Mucosa of stomach (tissue), 1 donor: ENCODE measurements around the gene BCO1.
A peak's percentile ranks its signal among the peaks of the same experiment; 100 is the strongest.

Experiments used
- H3K27me3 ChIP-seq: one replicate; pipeline ENCODE4 v1.7.0; 2013; ENCODE audit warnings: mild to moderate bottlenecking, low read length; ENCODE audit not compliant: control insufficient read depth, insufficient read depth
- H3K36me3 ChIP-seq: one replicate; pipeline ENCODE4 v1.7.0; 2013; ENCODE audit warnings: low read length; ENCODE audit not compliant: control insufficient read depth, insufficient read depth
- H3K4me1 ChIP-seq: one replicate; pipeline ENCODE4 v1.7.0; 2013; ENCODE audit warnings: mild to moderate bottlenecking, low read length; ENCODE audit not compliant: control insufficient read depth, insufficient read depth
- H3K4me3 ChIP-seq: one replicate; pipeline ENCODE4 v1.7.0; 2013; ENCODE audit warnings: low read length
- H3K9ac ChIP-seq: one replicate; pipeline ENCODE4 v1.7.0; 2013; ENCODE audit warnings: mild to moderate bottlenecking, low read length, moderate library complexity
- H3K9me3 ChIP-seq: one replicate; pipeline ENCODE4 v1.7.0; 2013; ENCODE audit warnings: mild to moderate bottlenecking, low read length, moderate library complexity; ENCODE audit not compliant: control insufficient read depth
- donor health status: Pancreatic carcinoma.

BCO1 gene

DNA sequence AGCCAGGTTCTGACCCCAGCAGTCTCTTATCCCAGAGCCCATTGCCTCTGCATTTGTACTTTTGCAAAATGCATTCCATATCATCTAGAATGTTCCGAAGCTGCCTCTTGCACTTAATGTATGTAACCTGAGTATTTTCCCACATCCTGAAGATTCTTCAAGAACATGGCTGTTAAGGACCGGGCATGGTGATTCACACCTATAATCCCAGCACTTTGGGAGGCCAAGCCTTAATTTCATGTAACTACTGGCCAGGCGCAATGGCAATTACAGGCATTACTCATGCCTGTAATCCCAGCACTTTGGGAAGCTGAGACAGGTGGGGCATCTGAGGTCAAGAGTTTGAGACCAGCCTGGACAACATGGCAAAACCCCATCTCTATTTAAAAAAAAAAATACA is 44.6 kb downstream of the BCO1 start:
- Histone ChIP-seq H3K4me3 (no peak overlapping the region), H3K9ac (no peak overlapping the region)

GRCh38 chr16:81284995-81285600 is 46.6 kb downstream of the BCO1 start:
- H3K4me1 ChIP-seq, result no peaks in the 10 kb centered on the region
- no peaks in the 10 kb centered on the region for H3K36me3 ChIP-seq
- H3K4me3 ChIP-seq, result no peak overlapping the region
- H3K9me3 ChIP-seq, result no peaks in the 10 kb centered on the region
- H3K9ac ChIP-seq, result no peak overlapping the region
- no peaks in the 10 kb centered on the region for H3K27me3 ChIP-seq

More for the DNA sequence above, 44.6 kb downstream of the BCO1 start:
- H3K9me3 ChIP-seq, result no peaks in the 10 kb centered on the region
- H3K27me3 ChIP-seq, result no peaks in the 10 kb centered on the region
- H3K36me3 ChIP-seq, result no peaks in the 10 kb centered on the region
- H3K4me1 ChIP-seq, result peaks cover 8% of the 10 kb centered on the region

DNA sequence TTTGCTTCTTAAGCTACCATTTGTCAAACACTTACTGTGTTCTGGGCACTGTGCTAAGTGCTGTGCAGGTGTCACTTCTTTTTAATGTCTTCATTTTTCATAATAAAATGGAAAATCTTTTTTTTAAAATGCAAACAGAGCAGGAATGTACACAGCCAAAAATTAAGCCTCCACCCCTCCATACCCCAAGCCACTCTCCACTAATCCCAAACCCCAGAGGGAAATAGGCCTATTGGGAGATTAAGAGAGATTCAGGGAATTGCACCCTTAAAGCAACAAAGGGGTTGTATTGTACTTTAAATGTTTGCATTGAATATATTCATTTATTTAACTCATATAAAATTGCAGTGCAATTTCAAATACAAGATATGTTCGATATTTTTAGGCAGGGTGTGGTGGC is 47.7 kb downstream of the BCO1 start:
- H3K27me3 ChIP-seq, result no peaks in the 10 kb centered on the region
- H3K9me3 ChIP-seq, result no peaks in the 10 kb centered on the region
- no peaks in the 10 kb centered on the region for H3K36me3 ChIP-seq
- no peaks in the 10 kb centered on the region for H3K4me1 ChIP-seq
- no peak overlapping the region for H3K4me3 ChIP-seq
- H3K9ac ChIP-seq, result no peak overlapping the region

- Histone ChIP-seq H3K4me1 (peaks cover 33% of the 10 kb centered on the region), H3K4me3 (no peak overlapping the region)
These were observed 52.6 kb downstream of the BCO1 start for GRCh38 chr16:81291117-81291516.

GRCh38 chr16:81292936-81293335 is 54.4 kb downstream of the BCO1 start:
- H3K4me1 ChIP-seq, result peaks cover 34% of the 10 kb centered on the region
- no peak overlapping the region for H3K4me3 ChIP-seq
- H3K9ac ChIP-seq, result no peak overlapping the region
- no peaks in the 10 kb centered on the region for H3K27me3 ChIP-seq
- no peaks in the 10 kb centered on the region for H3K9me3 ChIP-seq
- no peaks in the 10 kb centered on the region for H3K36me3 ChIP-seq

More at GRCh38 chr16:81291117-81291516, 52.6 kb downstream of the BCO1 start:
- H3K9ac ChIP-seq, result no peak overlapping the region
- no peaks in the 10 kb centered on the region for H3K36me3 ChIP-seq
- H3K9me3 ChIP-seq, result no peaks in the 10 kb centered on the region
- no peaks in the 10 kb centered on the region for H3K27me3 ChIP-seq

DNA sequence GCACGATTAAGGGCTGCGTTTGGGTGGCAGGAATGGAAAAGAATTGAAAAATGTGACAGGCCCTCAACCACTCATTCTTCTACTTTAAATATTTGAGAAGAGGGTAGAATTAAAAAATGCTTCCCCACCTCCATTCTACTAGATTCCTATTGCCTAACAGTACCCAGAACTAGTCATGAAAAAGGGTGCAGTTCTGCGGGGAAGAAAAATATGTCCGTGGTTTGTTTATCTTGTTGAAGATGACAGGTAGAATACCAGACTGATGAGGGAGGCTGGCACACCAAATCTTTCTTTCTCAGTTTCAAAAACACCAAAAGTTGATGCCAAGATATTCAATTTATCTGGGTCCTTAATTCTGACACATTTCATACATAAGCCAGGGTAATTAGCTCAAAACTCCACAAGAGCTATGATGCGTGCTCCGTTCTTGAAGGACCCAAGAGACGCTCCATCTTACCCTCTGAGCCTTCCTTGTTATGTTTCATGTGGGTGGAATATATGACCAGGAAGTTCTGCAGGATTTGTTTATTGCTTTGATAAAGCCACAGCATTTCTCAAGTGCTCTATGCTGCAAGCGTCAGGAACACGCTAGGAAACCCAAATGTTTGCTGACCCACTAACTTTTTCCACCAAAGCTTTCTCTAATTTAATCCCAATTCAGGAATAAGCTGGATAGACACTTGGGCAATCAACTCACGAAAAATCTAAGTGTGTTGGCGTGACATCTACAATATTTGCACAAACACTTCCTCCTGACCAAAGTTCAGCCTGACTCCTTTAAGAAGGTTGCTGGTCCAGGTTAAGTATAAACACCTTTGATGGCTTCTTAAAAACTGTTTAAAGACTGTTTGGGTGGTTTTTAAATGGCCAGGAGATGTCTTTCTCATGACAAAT is 55.7 kb downstream of the BCO1 start:
- H3K4me1 ChIP-seq, result peaks cover 34% of the 10 kb centered on the region
- no peaks in the 10 kb centered on the region for H3K27me3 ChIP-seq
- H3K36me3 ChIP-seq, result no peaks in the 10 kb centered on the region
- H3K4me3 ChIP-seq, result no peak overlapping the region
- no peak overlapping the region for H3K9ac ChIP-seq
- H3K9me3 ChIP-seq, result no peaks in the 10 kb centered on the region

GRCh38 chr16:81296631-81297030 is 58.1 kb downstream of the BCO1 start:
- Histone ChIP-seq H3K9me3 (no peaks in the 10 kb centered on the region), H3K27me3 (no peaks in the 10 kb centered on the region), H3K4me3 (no peak overlapping the region), H3K4me1 (peaks cover 34% of the 10 kb centered on the region), H3K9ac (no peak overlapping the region), H3K36me3 (no peaks in the 10 kb centered on the region)

- no peak overlapping the region for H3K4me3 ChIP-seq
- H3K9me3 ChIP-seq, result no peaks in the 10 kb centered on the region
- H3K4me1 ChIP-seq, result no peaks in the 10 kb centered on the region
- no peak overlapping the region for H3K9ac ChIP-seq
- no peaks in the 10 kb centered on the region for H3K36me3 ChIP-seq
- no peaks in the 10 kb centered on the region for H3K27me3 ChIP-seq
These were observed 69.3 kb downstream of the BCO1 start for GRCh38 chr16:81307770-81308169.

DNA sequence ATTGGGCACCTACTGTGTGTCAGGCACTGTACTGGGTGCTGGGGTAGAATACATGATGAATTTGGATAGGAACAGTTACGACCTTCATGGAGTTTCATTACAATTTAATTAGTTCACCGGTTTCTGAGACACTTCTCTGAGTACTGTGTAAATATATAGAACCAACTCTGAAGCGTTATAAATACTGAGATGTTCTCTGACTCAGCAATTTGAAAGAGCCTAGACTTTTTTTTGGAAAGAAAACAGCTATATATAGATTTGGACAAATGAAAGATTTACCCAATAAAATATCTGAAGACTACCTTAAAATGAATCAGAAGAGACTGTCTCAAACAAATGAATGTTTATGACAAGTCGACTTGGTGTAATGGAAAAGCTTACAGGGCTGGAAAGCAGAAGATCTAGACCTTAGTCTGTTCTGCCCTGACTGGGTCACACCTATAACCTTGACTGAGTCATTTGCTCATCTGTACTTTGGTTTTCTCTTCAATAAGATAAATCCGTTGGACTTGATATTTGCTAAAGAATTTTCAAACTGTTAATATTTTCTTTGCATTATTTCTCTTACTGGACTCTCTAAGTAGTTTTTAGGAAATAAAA is 71.7 kb downstream of the BCO1 start:
- H3K36me3 ChIP-seq, result no peaks in the 10 kb centered on the region
- no peak overlapping the region for H3K9ac ChIP-seq
- H3K27me3 ChIP-seq, result no peaks in the 10 kb centered on the region
- peaks cover 7% of the 10 kb centered on the region for H3K4me1 ChIP-seq
- no peaks in the 10 kb centered on the region for H3K9me3 ChIP-seq
- H3K4me3 ChIP-seq, result no peak overlapping the region

DNA sequence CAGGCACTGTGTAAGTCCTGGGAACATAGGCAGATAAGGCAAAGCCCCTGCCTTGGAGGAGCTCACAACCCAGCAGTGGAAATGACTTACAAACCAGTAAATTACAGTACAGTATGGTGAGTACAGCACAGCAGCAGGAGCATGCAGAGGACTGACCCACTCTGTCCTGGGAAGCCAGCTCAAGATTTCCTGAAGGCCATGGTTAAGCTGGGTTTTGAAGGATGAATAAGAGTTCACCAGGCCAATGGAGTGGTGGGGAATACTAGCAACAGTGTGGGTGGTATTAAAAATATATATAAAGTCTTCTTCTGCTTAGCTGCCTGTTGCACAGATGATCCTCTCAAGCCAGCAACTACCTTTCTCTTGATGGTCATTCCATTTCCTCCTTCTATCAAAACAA is 73.3 kb downstream of the BCO1 start:
- peaks cover 7% of the 10 kb centered on the region for H3K4me1 ChIP-seq
- no peaks in the 10 kb centered on the region for H3K9me3 ChIP-seq

DNA sequence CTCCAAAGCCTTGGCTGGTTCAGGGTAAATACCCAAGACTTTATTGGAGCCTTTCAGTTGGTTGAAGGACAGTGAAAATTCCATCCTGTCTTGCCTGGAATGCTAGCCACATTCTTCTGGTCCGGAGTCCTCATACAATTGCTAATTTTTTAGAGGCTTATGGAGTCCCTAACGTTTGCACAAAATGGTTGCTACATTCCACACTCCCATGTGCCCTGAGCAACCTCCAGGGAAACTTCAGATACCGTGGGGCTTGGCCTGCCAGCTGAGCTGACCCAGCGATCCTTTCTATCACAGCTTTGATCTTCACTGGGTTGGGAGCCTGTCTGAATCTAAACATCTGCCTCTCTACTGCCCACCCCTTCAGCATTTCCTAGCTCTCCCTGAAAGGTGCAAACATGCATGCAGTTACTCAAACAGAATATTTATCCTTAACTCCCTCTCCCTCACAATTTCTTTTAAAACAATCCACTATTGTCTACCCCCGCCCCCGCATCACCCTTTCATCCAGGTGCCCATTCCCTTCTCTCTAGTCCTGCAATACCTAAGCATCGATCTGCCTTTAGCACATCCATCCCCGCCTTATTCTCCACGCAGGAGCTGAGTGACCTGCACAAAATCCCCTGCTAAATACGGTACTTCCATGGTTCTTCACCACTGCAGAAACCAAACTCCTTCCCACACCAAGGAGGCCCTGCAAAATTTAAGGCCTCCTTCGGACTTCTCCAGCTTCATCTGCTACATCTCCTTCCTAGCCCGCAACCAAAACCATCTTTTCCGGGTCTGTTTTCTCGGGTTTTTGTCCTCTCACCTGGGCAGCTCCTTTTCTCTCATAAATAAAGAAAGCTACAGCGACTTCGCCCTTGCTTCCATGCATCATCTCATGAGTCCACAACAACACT is 75.5 kb downstream of the BCO1 start:
- H3K36me3 ChIP-seq, result no peaks in the 10 kb centered on the region

More for the DNA sequence above, 73.3 kb downstream of the BCO1 start:
- Histone ChIP-seq H3K4me3 (no peak overlapping the region), H3K9ac (no peak overlapping the region), H3K36me3 (no peaks in the 10 kb centered on the region), H3K27me3 (no peaks in the 10 kb centered on the region)

More for the DNA sequence above, 75.5 kb downstream of the BCO1 start:
- Histone ChIP-seq H3K4me3 (peak overlapping the region; percentile 32), H3K27me3 (no peaks in the 10 kb centered on the region), H3K9ac (peak overlapping the region; percentile 69), H3K4me1 (peaks cover 11% of the 10 kb centered on the region), H3K9me3 (no peaks in the 10 kb centered on the region)
